Activated CD4-positive, alpha-beta T cell treated with anti-CD3 and anti-CD28 coated beads, Interleukin-2, amount 10 ng/mL, durations not matched to agents 7 days and 5 days (primary cell): ENCODE measurements around the gene KRT85. TPM values are rescaled to one million over a fixed set of nuclear protein-coding genes. Genes with fewer than 3 reads are reported as not detected.

Source experiments
- CTCF ChIA-PET: fragments of 350-600 bp; sonication (Branson Sonifier 250); formaldehyde crosslinking; loops from one replicate; lab custom pipeline; 2021; ENCODE audit warnings: antibody characterized with exemption; lab: Charles Lee
- POLR2A ChIA-PET: fragments of 350-600 bp; sonication (Branson Sonifier 250); formaldehyde crosslinking; loops from one replicate; lab custom pipeline; 2021; ENCODE audit warnings: antibody characterized with exemption; lab: Charles Lee
- DNase-seq: peaks from one replicate; pipeline ENCODE4 v3.0.0-alpha.2; 2020
- H3K27ac Mint-ChIP-seq: one replicate; pipeline ENCODE4 v1.8.0; 2021; ENCODE audit warnings: mild to moderate bottlenecking, moderate library complexity, mixed read lengths
- H3K27me3 Mint-ChIP-seq: one replicate; pipeline ENCODE4 v1.8.0; 2021; ENCODE audit warnings: mixed read lengths
- H3K36me3 Mint-ChIP-seq: one replicate; pipeline ENCODE4 v1.8.0; 2021; ENCODE audit warnings: low read depth, mixed read lengths
- H3K4me1 Mint-ChIP-seq: one replicate; pipeline ENCODE4 v1.8.0; 2021; ENCODE audit warnings: mixed read lengths
- H3K4me3 Mint-ChIP-seq: one replicate; pipeline ENCODE4 v1.8.0; 2021; ENCODE audit warnings: mild to moderate bottlenecking, moderate library complexity, mixed read lengths
- H3K9me3 Mint-ChIP-seq: one replicate; pipeline ENCODE4 v1.8.0; 2021; ENCODE audit warnings: mixed read lengths
- total RNA-seq, 2 experiments: library from RNA; stranded (reverse); gene quantifications; one replicate each; pipeline ENCODE4 v1.2.3, GENCODE V29; 2021

The KRT85 gene
- total RNA-seq, 2 experiments from 2014 or later = not detected

GRCh38 chr12:52372216-52373154 is 5.2 kb upstream of the KRT85 start:
- no peaks in the 10 kb centered on the region for H3K9me3 Mint-ChIP-seq
- H3K27ac Mint-ChIP-seq = no peak overlapping the region
- no peaks in the 10 kb centered on the region for H3K4me1 Mint-ChIP-seq
- CTCF ChIA-PET = interaction anchor here (0.6 to 2.8 kb wide), 13 partner anchors 10 to 612 kb away, joined by 3 to 16 read pairs (median 3); no protein-coding TSS in a partner anchor
- H3K36me3 Mint-ChIP-seq = no peaks in the 10 kb centered on the region
- H3K4me3 Mint-ChIP-seq = no peak overlapping the region
- peaks cover 16% of the 10 kb centered on the region for H3K27me3 Mint-ChIP-seq
- DNase-seq = peak; percentile 62
- POLR2A ChIA-PET = interaction anchor here (0.7 kb wide), 1 partner anchor 494 kb away, joined by 3 read pairs; no protein-coding TSS in a partner anchor

GRCh38 chr12:52371716-52372115 is 4.4 kb upstream of the KRT85 start:
- Mint-ChIP-seq H3K9me3 (no peaks in the 10 kb centered on the region), H3K4me1 (no peaks in the 10 kb centered on the region), H3K27me3 (peaks cover 16% of the 10 kb centered on the region), H3K36me3 (no peaks in the 10 kb centered on the region), H3K4me3 (no peak overlapping the region), H3K27ac (no peak overlapping the region)
- DNase-seq = no peak
- ChIA-PET POLR2A (no interaction called here), CTCF (interaction anchor here (1.1 to 2.8 kb wide), 5 partner anchors 10 to 508 kb away, joined by 3 to 16 read pairs (median 3); no protein-coding TSS in a partner anchor)

GRCh38 chr12:52370926-52371608 is 3.8 kb upstream of the KRT85 start:
- Mint-ChIP-seq H3K36me3 (no peaks in the 10 kb centered on the region), H3K9me3 (no peaks in the 10 kb centered on the region), H3K4me3 (no peak overlapping the region), H3K27ac (no peak overlapping the region), H3K27me3 (peaks cover 19% of the 10 kb centered on the region), H3K4me1 (no peaks in the 10 kb centered on the region)
- ChIA-PET CTCF (interaction anchor here (1.1 to 2.8 kb wide), 4 partner anchors 158 to 508 kb away, joined by 3 to 16 read pairs (median 3); no protein-coding TSS in a partner anchor), POLR2A (no interaction called here)
- DNase-seq = no peak

- DNase-seq = no peak
- no peaks in the 10 kb centered on the region for H3K36me3 Mint-ChIP-seq
- ChIA-PET CTCF (interaction anchor here (0.7 to 1.3 kb wide), 2 partner anchors 14 to 213 kb away, joined by 3 to 4 read pairs; no protein-coding TSS in a partner anchor), POLR2A (no interaction called here)
- no peak overlapping the region for H3K4me3 Mint-ChIP-seq
- H3K27me3 Mint-ChIP-seq = peaks cover 13% of the 10 kb centered on the region
- H3K4me1 Mint-ChIP-seq = no peaks in the 10 kb centered on the region
- H3K9me3 Mint-ChIP-seq = no peaks in the 10 kb centered on the region
- H3K27ac Mint-ChIP-seq = no peak overlapping the region
Measured at GRCh38 chr12:52369809-52370208, 2.5 kb upstream of the KRT85 start.

- Mint-ChIP-seq H3K4me3 (no peak overlapping the region), H3K36me3 (no peaks in the 10 kb centered on the region), H3K4me1 (no peaks in the 10 kb centered on the region), H3K27ac (no peak overlapping the region), H3K9me3 (no peaks in the 10 kb centered on the region), H3K27me3 (peaks cover 9% of the 10 kb centered on the region)
- CTCF ChIA-PET = interaction anchor here (0.7 kb wide), 2 partner anchors 15 to 900 kb away, joined by 3 to 4 read pairs; no protein-coding TSS in a partner anchor
- POLR2A ChIA-PET = no interaction called here
- DNase-seq = no peak
Measured at GRCh38 chr12:52369211-52369610, 1.9 kb upstream of the KRT85 start.

GRCh38 chr12:52368508-52368907 is 1.2 kb upstream of the KRT85 start:
- Mint-ChIP-seq H3K4me1 (no peaks in the 10 kb centered on the region), H3K4me3 (no peak overlapping the region), H3K9me3 (no peaks in the 10 kb centered on the region), H3K27me3 (peaks cover 2% of the 10 kb centered on the region), H3K27ac (no peak overlapping the region), H3K36me3 (no peaks in the 10 kb centered on the region)
- CTCF ChIA-PET = interaction anchor here (0.7 kb wide), 1 partner anchor 899 kb away, joined by 3 read pairs; no protein-coding TSS in a partner anchor
- no peak for DNase-seq
- POLR2A ChIA-PET = no interaction called here

GRCh38 chr12:52367876-52368275 is 595 bp upstream of the KRT85 start:
- Mint-ChIP-seq H3K4me3 (no peak overlapping the region), H3K27me3 (peaks cover 2% of the 10 kb centered on the region), H3K4me1 (no peaks in the 10 kb centered on the region), H3K9me3 (no peaks in the 10 kb centered on the region), H3K27ac (no peak overlapping the region), H3K36me3 (no peaks in the 10 kb centered on the region)
- ChIA-PET CTCF (interaction anchor here (1.1 kb wide), 1 partner anchor 10 kb away, joined by 3 read pairs; no protein-coding TSS in a partner anchor), POLR2A (no interaction called here)
- DNase-seq = no peak

- no peak overlapping the region for H3K27ac Mint-ChIP-seq
- ChIA-PET POLR2A (no interaction called here), CTCF (interaction anchor here (0.6 kb wide), 1 partner anchor 43 kb away, joined by 4 read pairs; no protein-coding TSS in a partner anchor)
- no peak overlapping the region for H3K4me3 Mint-ChIP-seq
- H3K4me1 Mint-ChIP-seq = no peaks in the 10 kb centered on the region
- DNase-seq = no peak
- H3K27me3 Mint-ChIP-seq = peaks cover 2% of the 10 kb centered on the region
- no peaks in the 10 kb centered on the region for H3K9me3 Mint-ChIP-seq
- H3K36me3 Mint-ChIP-seq = no peaks in the 10 kb centered on the region
Measured at GRCh38 chr12:52364901-52365489, 2.3 kb downstream of the KRT85 start.

- H3K4me3 Mint-ChIP-seq = no peak overlapping the region
- no peaks in the 10 kb centered on the region for H3K36me3 Mint-ChIP-seq
- peaks cover 6% of the 10 kb centered on the region for H3K4me1 Mint-ChIP-seq
- CTCF ChIA-PET = no interaction called here
- peaks cover 2% of the 10 kb centered on the region for H3K27me3 Mint-ChIP-seq
- no peak overlapping the region for H3K27ac Mint-ChIP-seq
- H3K9me3 Mint-ChIP-seq = no peaks in the 10 kb centered on the region
- no peak for DNase-seq
- POLR2A ChIA-PET = no interaction called here
Measured at GRCh38 chr12:52364061-52364460, 3.2 kb downstream of the KRT85 start.

- peaks cover 14% of the 10 kb centered on the region for H3K4me1 Mint-ChIP-seq
- no peaks in the 10 kb centered on the region for H3K36me3 Mint-ChIP-seq
- peaks cover 2% of the 10 kb centered on the region for H3K27me3 Mint-ChIP-seq
- no peak overlapping the region for H3K27ac Mint-ChIP-seq
- DNase-seq = no peak
- ChIA-PET POLR2A (no interaction called here), CTCF (no interaction called here)
- no peak overlapping the region for H3K4me3 Mint-ChIP-seq
- H3K9me3 Mint-ChIP-seq = no peaks in the 10 kb centered on the region
Measured at GRCh38 chr12:52363111-52363679, 4.1 kb downstream of the KRT85 start.

- POLR2A ChIA-PET = no interaction called here
- CTCF ChIA-PET = interaction anchor here (0.9 to 2.0 kb wide), 5 partner anchors 9 to 206 kb away, joined by 3 to 7 read pairs (median 3); no protein-coding TSS in a partner anchor
- H3K4me1 Mint-ChIP-seq = peaks cover 20% of the 10 kb centered on the region
- no peak overlapping the region for H3K4me3 Mint-ChIP-seq
- H3K27ac Mint-ChIP-seq = no peak overlapping the region
- no peak for DNase-seq
- H3K27me3 Mint-ChIP-seq = peaks cover 4% of the 10 kb centered on the region
- no peaks in the 10 kb centered on the region for H3K36me3 Mint-ChIP-seq
- no peaks in the 10 kb centered on the region for H3K9me3 Mint-ChIP-seq
Measured at GRCh38 chr12:52362118-52362726, 5.1 kb downstream of the KRT85 start.

- Mint-ChIP-seq H3K9me3 (no peaks in the 10 kb centered on the region), H3K27ac (no peak overlapping the region), H3K27me3 (peaks cover 4% of the 10 kb centered on the region), H3K36me3 (no peaks in the 10 kb centered on the region), H3K4me1 (peaks cover 20% of the 10 kb centered on the region), H3K4me3 (no peak overlapping the region)
- ChIA-PET POLR2A (no interaction called here), CTCF (interaction anchor here (0.6 to 2.0 kb wide), 9 partner anchors 9 to 616 kb away, joined by 3 to 7 read pairs (median 3); no protein-coding TSS in a partner anchor)
- DNase-seq = no peak
Measured at GRCh38 chr12:52361553-52361952, 5.7 kb downstream of the KRT85 start.
